CD1c-positive myeloid dendritic cell (primary cell): Measurements from ENCODE around the gene SLC26A1.
"Not testable (repeated sequence)": the region's sequence is repeated elsewhere in the genome, so short reads cannot be mapped to it uniquely, and the experiment has no call there.

Experiments
- DNase-seq: peaks from one replicate; pipeline ENCODE4 v3.0.0-alpha.2; 2016; ENCODE audit errors: extremely low spot score

Gene SLC26A1

DNA sequence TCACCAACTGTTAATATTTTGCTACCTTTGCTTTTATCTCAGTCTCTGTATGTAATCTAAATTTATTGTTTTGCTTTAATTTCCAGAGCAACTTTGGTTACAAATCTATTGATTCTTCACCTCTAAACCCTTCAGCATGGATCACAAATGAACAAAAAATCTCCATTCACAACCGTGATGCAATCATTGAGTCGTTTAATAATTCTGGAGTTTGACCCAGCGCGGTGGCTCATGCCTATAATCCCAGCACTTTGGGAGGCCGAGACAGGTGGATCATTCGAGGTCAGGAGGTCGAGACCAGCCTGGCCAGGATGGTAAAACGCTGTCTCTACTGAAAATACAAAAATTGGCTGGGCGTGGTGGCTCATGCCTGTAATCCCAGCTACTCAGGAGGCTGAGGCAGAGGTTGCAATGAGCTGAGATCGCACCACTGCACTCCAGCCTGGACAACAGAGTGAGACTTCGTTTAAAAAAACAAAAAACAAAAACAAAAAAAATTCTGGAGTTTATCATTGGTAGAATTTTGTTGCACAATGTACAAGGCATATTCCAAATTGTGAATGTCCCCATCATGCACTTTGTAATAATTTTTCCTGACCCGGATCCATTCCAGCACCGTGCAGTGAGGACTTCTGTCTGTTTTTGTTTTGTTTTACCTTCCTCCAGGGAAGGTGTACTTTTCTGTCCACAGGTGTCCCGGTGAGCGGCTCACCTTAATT is 8.7 kb downstream of the SLC26A1 start:
- no peak for DNase-seq

DNA sequence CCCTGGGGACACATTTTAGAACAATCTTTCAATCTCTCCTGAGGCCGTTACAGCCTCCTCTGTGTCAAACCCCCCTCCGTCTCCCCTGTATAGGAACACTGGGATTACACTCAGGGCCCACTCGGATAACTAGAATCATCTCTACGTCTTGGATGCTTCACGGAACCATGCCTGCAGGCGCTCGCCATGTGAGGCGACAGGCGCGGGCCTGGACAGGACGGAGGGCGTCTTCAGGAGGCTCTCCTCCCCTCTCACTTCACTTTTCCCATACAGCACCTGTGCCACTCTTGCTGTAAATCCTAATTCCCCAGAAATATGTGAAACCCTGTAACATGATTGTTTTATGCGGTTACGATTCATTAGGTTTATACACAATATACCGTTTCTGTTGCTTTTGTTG is 10.4 kb downstream of the SLC26A1 start:
- no peak for DNase-seq

DNA sequence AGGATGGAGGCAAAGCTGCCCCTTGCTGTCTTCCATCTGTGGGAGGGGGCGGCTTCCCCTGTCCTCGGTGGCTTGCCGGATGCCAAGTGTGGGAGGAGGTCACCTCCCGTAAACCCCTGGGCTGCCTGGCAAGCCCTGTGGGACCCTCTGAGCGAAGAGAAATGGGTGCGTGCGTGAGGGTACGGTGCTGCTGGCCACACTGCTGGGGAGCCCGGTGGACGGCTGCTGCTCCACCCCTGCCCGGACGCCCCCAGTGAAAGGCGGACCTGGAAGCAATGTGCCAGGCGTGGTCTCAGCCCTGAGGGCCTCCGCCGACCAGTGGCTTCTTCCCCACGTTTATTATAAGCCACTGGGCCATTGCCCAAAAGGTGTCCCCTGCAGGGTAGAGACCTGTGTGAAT is 10.9 kb downstream of the SLC26A1 start:
- DNase-seq: no peak

DNA sequence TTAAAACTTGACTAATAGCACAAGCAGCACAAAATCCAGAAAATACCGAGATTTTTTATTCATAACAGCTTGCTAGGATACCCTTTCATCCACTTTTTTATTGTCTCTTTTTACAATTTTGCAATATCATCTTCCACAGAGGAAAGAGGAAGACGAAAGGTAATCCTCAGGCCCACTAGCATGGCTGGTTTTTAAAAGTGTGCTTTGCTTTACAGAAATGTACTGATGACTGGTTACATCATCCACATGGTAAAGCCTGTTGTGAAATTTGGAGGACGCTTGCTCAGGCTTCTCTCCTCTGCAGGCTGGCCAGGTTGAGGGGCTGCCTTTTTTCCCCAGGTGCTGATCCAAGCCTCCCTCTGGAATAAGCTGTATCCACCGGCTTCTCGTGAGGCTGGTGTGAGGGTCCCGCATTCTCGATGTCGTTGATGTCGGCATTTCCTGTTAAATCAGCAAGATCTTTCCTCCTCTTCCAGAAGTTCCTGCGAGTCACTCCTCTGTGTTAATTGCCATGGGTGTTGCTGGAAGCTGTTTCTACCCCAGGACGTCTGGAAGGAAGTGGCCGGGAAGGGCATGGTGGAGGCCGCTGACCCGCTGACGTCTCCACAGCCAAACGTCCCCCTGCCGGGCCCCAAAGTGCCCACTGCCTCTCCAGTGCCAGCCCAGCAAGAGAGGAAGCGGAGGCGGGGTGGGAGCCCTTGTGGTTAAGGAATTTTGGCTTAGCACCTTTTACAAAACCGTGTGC is 14.1 kb downstream of the SLC26A1 start:
- DNase-seq: peak; percentile 74

DNA sequence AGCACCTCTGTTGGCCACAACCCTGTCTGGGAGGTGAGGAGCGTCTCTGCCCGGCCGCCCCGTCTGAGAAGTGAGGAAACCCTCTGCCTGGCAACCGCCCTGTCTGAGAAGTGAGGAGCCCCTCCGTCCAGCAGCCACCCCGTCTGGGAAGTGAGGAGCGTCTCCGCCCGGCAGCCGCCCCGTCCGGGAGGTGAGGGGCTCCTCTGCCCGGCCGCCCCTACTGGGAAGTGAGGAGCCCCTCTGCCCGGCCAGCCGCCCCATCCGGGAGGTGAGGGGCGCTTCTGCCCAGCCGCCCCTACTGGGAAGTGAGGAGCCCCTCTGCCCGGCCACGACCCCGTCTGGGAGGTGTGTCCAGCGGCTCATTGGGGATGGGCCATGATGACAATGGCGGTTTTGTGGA is 17.2 kb downstream of the SLC26A1 start:
- DNase-seq: not testable (repeated sequence)

DNA sequence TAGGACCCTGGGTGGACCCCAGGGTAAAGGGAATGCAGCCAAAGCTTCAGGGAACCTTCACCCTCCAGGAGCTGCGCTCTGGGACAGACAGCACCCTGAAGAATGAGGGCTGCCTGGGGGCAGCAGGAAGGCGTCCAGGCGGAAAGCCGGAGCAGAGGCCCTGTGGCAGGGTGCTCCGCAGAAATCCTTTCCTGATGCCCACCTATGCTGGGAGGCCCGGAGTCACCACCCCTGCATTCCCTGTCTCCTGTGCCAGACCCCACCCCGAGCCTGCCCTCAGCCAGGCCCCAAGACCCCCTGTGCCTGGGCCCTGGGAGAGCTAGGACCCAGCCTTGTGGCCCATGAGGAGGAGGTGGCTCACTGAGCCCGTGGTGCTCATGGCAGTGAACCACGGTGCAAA is 18.5 kb downstream of the SLC26A1 start:
- DNase-seq: no peak

DNA sequence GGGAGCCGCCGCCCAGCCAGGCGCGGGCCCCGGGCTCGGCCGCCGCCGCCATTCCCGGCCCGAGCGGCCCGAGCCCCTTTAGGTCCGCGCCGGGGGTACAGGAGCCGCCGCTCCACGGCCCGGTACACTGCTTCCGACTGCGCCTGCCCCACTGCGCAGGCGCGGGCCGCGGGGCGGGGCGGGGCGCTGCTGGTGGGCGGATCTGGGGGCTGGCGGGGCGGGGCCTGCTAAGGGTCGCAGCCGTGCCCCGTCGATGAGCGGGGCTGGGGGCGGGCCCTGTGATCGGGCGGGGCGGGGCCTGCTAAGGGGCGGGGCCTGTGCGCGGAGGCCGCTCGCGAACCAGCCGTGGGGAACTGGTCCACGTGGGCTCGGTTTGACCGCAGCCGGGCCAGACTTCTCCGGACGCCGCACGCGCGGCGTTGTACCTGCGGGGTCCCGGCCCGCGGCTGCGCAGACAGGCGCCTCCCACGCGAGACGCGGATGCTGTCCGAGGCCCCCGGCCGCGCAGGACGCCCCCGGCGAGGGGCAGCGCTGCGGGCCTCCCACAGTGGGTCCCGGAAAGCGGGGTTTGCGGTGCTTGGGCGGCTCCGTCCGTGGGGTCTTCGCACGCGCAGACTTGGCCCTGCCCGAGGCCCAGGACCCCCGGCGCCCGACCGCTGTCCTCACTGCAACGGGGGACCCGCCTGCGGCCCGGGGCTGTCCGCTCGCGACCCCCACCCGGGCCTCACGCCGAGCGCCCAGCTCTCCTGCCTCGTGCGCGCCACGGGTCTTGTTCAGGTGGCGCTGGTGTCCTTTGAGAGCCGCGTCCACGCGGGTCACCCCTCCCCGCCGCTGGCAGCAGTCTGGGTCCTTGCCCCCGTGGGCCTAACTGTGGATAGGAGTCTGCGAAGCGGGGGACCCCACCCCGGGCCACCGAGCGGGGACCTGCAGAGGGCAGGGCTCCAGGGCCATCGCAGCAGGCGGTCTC is 19.5 kb downstream of the SLC26A1 start, which contains the start of gene DGKQ:
DGKQ (minus strand) TSS at position 139 of the 967 bp plus-strand sequence; CDS start at position 52, 87 bp downstream.
- DNase-seq: peak; percentile 96

DNA sequence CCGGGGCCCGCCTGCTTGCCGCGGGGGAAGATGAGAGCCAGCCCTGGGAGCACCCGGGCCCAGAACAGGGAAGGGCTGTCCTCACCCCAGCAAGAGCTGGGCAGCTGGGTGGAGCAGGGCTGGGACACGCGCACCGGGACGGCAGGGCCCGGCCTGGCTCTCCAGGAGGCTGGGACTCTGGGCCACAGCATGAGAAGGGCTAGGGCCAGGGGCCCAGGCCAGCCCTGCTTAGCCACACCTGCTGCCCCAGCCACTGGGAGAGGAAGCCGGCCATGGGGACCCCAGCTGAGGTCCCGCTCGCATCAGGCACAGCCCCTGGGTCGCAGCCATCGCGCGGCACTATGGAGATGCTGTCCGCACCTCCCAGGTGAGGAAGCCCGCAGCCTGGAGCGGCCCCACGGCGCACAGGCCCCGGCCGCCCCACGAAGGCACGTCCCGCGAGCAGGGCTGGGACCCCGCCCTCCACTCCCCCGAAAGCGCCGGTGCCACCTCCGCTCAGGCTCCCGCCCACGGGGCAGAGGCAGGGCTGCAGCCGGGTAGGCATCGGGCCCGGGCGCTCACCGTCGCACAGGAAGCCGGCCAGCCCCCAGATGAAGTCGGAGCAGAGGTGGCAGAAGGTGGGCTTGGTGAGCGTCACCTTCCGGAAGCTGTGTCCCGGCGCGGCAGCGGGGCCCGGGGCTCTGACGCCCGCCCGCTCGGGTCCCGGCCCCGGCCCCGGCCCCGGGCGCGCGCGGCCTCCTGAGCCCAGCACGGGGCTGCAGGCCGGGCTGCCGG is 20.4 kb downstream of the SLC26A1 start:
- peak; percentile 38 for DNase-seq

DNA sequence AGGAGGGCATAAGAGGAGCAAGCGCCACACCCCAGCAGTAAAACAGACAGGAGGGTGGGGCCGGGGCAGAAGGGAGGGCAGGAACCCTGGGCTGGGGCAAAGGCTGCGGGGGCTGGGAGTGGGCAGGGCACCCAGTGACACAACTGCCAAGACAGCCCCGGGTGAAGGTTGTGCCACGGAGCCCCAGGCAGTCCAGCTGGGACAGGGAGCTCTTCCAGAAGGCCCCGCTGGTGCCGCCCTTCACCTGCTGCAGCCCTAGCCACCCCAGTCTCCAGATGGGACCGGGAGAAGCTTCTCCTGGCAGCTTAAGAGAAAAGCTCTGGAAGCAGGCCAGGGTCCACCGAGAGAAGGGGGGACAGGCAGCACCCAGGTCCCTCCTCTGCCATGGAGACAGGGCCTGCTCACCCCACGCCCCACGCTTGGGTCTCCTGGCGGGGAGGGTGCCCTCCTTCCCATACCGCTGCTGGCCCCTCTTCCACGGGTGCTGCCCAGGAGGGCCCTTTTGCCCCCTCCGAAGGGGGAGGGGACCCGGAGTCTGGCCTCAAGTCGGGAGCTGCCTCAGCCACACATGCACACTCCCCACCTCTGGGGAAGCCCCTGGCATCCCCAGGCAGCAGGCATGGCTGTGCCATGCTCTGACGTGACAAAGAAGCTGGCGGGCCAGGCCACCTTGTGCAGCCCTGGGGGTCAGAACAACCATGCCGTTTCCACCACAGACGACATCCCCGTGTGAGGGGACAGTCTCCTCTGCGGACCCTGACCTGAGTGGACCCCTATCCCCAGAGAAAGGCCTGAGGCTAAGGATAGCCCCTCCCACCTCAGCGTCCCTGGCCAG is 21.3 kb downstream of the SLC26A1 start:
- no peak for DNase-seq

DNA sequence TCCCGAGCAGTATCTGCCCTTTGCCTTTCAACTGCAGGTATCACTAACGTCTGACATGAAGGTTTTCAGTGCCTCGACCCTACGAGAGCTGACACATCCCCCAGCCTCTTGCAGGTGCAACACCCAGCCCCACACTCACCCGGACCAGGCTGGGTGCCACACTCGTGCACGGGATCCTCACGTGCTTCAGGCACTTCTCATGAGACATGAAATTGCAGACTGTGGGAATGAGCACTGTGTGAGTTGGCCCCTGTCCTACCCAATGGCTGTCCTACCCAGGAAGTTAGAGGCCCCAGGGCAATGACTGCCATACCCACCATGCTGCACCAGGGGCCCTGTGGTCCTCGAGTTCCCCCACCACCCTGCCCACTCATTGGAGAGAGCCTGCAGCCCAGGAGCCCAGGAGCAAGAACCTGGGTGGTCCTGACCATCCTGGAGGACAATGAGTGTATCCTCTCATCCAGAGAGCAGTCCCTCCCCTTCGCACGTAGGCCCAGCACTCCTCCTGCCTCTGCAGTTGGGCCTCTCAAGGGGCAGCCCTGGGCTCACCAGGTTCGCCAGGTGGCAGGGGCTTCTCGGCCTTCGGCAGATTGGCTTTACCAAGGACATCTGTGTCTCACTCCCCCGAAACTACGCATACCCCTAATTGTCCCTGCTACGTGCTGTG is 22.2 kb downstream of the SLC26A1 start:
- DNase-seq: no peak

DNA sequence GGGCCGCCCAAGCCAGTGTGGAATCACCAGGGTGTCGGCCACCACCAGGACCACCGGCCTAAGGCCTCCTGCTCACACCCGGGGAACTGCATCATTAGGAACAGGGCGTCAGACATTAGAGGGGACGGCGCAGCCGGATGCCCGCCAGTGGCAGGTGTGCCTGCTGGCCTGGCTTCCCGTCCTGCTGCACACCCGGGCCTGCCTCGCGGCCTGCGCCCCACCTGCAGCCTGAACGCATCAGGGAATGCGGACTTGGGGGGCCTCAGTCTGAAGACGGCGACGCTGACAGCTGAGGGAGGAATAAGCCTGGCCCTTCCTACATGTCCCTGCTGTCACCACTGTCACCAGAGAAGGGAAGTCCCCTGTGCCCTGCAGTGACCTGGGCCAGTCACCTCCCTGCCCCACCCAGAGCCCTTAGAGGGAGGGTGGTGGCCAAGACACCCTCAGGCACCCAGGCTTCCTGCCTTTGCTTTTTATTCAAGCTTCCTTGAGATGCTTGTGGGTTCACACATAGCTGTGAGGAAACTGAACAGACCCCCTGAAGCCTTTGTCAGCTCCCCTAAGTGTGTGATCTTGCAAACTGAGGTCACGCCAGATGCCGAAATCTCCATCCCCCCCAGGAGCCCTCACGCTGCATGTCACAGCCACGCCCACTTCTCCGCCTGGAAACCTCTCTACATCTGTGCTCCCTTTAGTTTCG is 23.0 kb downstream of the SLC26A1 start:
- peak; percentile 26 for DNase-seq

DNA sequence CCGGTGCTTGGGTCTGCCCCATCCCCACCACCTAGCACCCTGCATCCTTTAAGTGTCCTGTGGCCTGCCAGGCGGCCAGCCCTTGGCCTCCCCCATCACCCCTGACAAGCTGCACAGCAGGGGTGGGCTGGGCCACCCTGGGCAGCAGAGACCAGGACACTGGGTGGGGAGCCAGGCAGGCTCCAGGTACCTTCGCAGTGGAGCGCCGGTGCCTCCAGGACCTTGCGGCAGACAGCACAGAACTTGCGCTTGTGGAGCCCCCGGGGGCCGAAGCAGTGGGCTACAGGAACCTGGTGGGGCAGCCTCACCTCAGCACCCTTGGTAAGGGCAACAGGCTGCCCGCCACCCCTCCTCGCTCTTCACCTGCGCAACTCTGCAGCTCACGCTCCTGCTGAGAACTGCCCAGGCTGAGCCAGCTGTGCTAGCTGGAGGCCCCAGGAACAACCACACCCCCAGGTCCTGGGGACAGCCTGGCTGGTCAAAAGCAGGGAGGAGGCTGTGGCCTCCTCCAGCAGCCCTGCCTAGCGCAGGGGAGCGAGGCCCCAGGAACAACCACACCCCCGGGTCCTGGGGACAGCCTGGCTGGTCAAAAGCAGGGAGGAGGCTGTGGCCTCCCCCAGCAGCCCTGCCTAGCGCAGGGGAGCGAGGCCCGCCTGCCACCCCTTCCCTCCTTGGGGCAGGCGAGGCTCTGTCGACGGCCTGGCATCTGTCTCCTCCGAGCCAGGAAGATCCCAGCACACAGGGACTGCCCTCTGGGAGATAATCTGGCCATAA is 24.4 kb downstream of the SLC26A1 start:
- DNase-seq: no peak

DNA sequence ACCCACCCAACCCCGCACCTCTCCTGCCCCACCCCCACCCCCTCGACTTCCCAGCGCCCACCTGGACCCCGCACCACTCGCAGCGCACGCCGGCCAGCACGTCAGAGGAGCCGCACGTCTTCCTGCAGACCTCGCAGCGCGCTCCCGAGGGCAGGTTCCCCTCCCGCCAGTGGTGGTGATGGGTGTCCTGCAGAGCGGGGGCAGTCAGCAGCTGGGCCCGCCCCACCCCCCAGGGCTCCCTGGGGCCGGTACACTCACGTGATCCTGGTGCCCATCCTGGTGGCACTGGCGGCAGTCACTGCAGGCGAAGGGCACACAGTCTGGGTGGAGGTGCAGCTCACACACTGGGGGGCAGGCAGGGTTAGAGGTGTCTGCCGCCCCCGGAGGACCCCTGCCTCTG is 25.0 kb downstream of the SLC26A1 start:
- DNase-seq: no peak

DNA sequence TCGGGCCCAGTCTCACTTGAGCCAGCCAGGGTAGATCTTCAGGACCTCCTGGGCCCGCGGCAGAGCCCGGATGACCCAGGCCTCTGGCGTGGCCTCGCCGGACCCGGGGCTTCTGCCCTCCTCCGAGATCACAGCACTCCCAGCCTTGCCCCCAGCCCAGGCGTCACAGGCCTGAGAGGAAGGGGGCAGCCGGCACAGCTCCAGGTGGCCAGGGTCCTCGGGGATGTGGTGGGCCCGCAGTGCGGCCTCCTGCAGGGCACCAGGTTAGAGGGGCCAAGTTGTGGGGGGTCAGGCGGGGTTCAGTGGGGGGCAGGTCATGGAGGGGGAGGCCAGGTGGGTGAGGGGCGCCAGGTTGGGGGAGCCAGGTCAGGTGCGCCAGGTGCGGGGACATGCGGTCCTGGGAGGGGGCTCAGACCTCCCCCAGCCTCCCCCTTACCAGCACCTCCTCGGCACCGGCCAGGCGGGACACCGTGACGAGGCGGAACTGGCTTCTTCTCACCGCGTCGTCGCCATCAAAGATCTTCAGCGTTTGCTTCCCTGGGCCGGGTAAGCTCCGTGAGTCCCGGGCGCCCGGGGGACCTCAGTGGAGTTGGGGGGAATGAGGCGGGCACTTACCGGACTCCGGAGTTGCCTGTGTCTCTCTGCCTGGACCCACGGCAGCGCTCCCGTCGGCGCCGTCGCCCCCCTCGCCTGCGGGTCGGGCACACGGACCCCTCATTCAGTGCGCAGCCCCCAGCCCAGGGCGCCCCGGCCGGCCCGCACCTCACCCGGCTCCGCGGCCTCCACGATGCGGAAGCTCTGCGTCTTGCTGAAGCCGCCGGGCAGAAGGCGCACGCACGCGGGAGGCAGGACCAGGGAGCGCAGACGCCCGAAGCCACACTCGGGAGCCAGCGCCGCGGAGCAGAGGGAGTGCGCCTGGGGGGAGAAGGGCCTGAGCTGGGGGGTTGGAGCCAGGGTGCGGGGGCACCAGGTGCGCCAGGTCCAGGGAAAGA is 25.8 kb downstream of the SLC26A1 start:
- no peak for DNase-seq

DNA sequence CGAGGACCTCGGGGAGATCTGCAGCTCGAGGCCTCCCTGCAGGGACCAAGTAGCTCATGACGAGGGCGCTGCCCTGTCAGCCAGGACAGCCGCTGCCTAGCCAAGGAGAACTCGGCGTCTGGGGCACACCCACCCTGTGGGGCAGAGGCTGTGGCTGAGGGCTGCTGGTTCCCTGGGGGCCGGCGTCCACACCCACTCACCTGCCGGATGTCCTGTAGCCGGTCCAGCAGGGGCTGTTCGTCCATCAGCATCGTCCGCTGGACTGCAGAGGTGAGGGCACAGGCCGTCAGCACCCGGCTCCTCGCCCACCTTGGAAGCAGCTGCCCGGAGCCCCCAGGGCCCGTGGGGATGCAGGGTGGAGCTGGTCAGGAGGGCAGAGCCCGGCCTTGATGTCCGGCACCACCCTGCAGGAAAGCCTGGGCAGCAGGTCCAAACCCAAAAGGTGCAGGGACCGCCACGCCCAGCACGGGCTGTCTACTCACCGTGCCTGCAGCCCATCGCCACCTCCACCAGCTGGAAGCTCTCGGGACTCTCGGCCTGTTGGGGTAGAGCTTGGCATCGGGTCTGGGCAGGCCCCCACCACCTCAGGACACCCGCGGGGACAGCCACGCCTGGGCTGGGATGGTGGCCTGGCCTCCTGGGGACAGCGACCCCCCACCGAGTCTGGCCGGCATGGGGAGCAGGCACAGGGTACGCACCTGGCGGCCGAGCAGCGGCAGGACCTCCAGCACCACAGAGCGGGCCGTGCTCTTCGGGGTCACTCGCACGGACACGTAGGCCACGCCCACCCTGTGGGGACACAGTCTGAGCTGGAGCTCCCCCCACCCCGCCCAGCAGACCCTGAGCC is 26.7 kb downstream of the SLC26A1 start:
- no peak for DNase-seq

DNA sequence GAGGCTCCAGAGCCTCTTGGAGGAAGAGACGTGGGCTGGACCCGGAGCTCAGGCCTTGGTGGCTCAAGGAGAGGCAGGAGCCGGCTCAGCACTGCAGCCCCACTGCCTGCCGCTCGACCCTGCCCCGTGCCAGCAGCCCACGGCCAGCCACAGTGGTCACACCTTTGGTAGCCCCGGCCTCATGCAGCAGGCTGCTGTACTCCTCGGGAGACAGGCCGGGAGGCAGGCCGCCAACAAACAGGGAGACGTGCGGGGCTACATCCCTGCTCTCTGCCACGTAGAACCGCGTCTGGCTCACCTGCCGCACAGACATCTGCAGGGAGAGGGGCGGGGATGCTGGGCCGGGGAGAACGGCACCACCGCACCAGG is 27.5 kb downstream of the SLC26A1 start:
- no peak for DNase-seq
